ENCODE results near the gene SLC37A4.
"Not testable (repeated sequence)": the region's sequence is repeated elsewhere in the genome, so short reads cannot be mapped to it uniquely, and the experiment has no call there.

Gene SLC37A4

GRCh38 chr11:119024430-119025098 lies 6.1 kb downstream of the SLC37A4 start:
- no peak for TF ChIP-seq CTCF (IDR thresholded peaks at IDR 0.05; ENCODE audit: low read depth, low read length)
- DNase-seq (ENCODE audit: extremely low read depth, low read depth) = no peak

- DNase-seq (ENCODE audit: extremely low read depth, low read depth) = no peak
- TF ChIP-seq CTCF (IDR thresholded peaks at IDR 0.05; ENCODE audit: low read depth, low read length) = no peak
These were observed 6.9 kb downstream of the SLC37A4 start for GRCh38 chr11:119023741-119024140.

GRCh38 chr11:119021631-119022030 lies 9.0 kb downstream of the SLC37A4 start:
- no peak for DNase-seq (ENCODE audit: extremely low read depth, low read depth)
- TF ChIP-seq CTCF (IDR thresholded peaks at IDR 0.05; ENCODE audit: low read depth, low read length) = no peak

- DNase-seq (ENCODE audit: extremely low read depth, low read depth) = no peak
- no peak for TF ChIP-seq CTCF (IDR thresholded peaks at IDR 0.05; ENCODE audit: low read depth, low read length)
These were observed 10.7 kb downstream of the SLC37A4 start for GRCh38 chr11:119019996-119020395.

- no peak for TF ChIP-seq CTCF (IDR thresholded peaks at IDR 0.05; ENCODE audit: low read depth, low read length)
These were observed 12.4 kb downstream of the SLC37A4 start, which contains the start of the genes RPS25 and TRAPPC4 for GRCh38 chr11:119018074-119018938. Gene RPS25, minus strand, starts transcription at chr11:119018343. Its CDS starts 59 bp downstream, at chr11:119018284. Gene TRAPPC4, plus strand, starts transcription at chr11:119018766. Its CDS starts 30 bp downstream, at chr11:119018796.

GRCh38 chr11:119017377-119017776 lies 13.3 kb downstream of the SLC37A4 start:
- not testable (repeated sequence) for DNase-seq (ENCODE audit: extremely low read depth, low read depth)

More at GRCh38 chr11:119018074-119018938, 12.4 kb downstream of the SLC37A4 start, which contains the start of the genes RPS25 and TRAPPC4:
- DNase-seq (ENCODE audit: extremely low read depth, low read depth) = peak; percentile 79

- no peak for TF ChIP-seq CTCF (IDR thresholded peaks at IDR 0.05; ENCODE audit: low read depth, low read length)
- DNase-seq (ENCODE audit: extremely low read depth, low read depth) = no peak
These were observed 14.3 kb downstream of the SLC37A4 start for GRCh38 chr11:119016216-119017009.
